GM23338 (cell line): ENCODE data around the gene GALC. TPM values are rescaled to one million over a fixed set of nuclear protein-coding genes. Genes with fewer than 3 reads are reported as not detected.

Source experiments
- EZH2 ChIP-seq: fragments of 200-600 bp; sonication (generic); IDR thresholded peaks from one replicate; pipeline ENCODE4 v1.8.0; 2017; ENCODE audit warnings: antibody characterized with exemption, mild to moderate bottlenecking, low read depth; ENCODE audit not compliant: unreplicated experiment
- EZH2phosphoT487 ChIP-seq: fragments of 200-600 bp; sonication (generic); IDR thresholded peaks from one replicate; pipeline ENCODE4 v1.8.1; 2018; ENCODE audit warnings: antibody characterized with exemption; ENCODE audit not compliant: unreplicated experiment
- NANOG ChIP-seq: IDR thresholded peaks from 2 replicates; pipeline ENCODE4 v1.6.1; 2016; ENCODE audit warnings: antibody characterized with exemption, borderline replicate concordance
- ZNF331 ChIP-seq: fragments of 250-450 bp; sonication (Bioruptor Pico); IDR thresholded peaks from 2 replicates; pipeline ENCODE4 v1.5.0; 2020; ENCODE audit warnings: low read depth, mild to moderate bottlenecking, moderate library complexity
- ZNF462 ChIP-seq: fragments of 250-450 bp; sonication (Bioruptor Pico); IDR thresholded peaks from 2 replicates; pipeline ENCODE4 v1.5.0; 2020; ENCODE audit warnings: mild to moderate bottlenecking, moderate library complexity
- polyA plus RNA-seq: library from polyadenylated mRNA; unstranded; fragments of >200 nt; fragmentation: Nextera tagmentation; extraction: Ambion mirVana; gene quantifications from 2 replicates; pipeline ENCODE4 v1.2.1, GENCODE V29; 2016
- small RNA-seq: library from RNA; depleted of rRNA; stranded (forward); fragments of <200 nt; gene quantifications from one replicate; pipeline ENCODE3, GENCODE V24; 2014; ENCODE audit warnings: low replicate concordance
- total RNA-seq: library from RNA; depleted of rRNA; stranded (reverse); fragments of >200 nt; shearing (Covaris generic); gene quantifications from 2 replicates; pipeline ENCODE4 v1.2.3, GENCODE V29; 2014; rRNA removed

The GALC gene
- total and polyA plus RNA-seq, 2 experiments from 2014 or later = 3.4 to 12.9 TPM

GRCh38 chr14:87883750-87884149, 109.2 kb downstream of the GALC start (continued):
- TF ChIP-seq ZNF462 (CRISPR knock-in tag) (no peak), ZNF331 (CRISPR knock-in tag) (no peak), EZH2phosphoT487 (no peak), NANOG (no peak), EZH2 (no peak)

Small RNAs within 50 kb of the gene (small RNA-seq; reads per million reads assigned to genes)
- not detected for gene RNU6-835P

Other genes starting within 250 kb of the GALC start
- gene GPR65, start 12.0 kb upstream of the GALC start, total RNA-seq = not detected in 2 replicates
- not detected in 2 replicates for gene GPR65, start 12.0 kb upstream of the GALC start, polyA plus RNA-seq